ENCODE results near the gene GDA.

DNA sequence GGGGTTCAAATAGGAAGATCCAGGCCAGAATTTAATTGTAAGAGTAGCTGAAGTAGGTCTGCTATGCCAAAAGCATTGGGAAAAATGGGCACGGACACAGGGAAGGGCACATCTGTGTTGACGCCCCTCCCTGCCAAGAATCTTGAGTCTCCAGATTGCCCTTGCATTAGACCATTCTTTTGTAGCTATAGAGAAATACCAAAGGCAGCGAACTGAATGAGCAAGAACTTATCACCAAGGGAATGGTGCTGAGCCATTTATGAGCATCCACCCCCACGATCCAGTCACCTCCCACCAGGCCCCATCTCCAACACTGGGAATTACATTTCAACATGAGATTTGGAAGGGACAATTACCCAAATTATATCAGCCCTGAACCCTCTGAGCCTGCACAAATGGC is 18.0 kb upstream of the GDA start:
- TF ChIP-seq CTCF (IDR thresholded peaks at IDR 0.05; ENCODE audit: low read length) (no peak), EZH2 (optimal IDR thresholded peaks at IDR 0.05; ENCODE audit: low read depth, low read length) (no peak)
